Esophagus muscularis mucosa (tissue), 4 donors: Measurements from ENCODE around the gene ABI3BP.

Source experiments
- EP300 ChIP-seq: sonication (generic); formaldehyde crosslinking; IDR thresholded peaks from one replicate; pipeline ENCODE4 v1.6.1; 2017; ENCODE audit warnings: antibody characterized with exemption
- POLR2A ChIP-seq: fragments of 450-650 bp; IDR thresholded peaks from one replicate; pipeline ENCODE4 v1.6.1; 2017; ENCODE audit warnings: antibody characterized with exemption, moderate library complexity, mild to moderate bottlenecking, low read depth
- POLR2AphosphoS5 ChIP-seq, 2 donors: sonication (generic); formaldehyde crosslinking; IDR thresholded peaks; one replicate each; pipeline ENCODE4 v1.6.1; 2017; ENCODE audit warnings: antibody characterized with exemption in 2 of 2
- TF ChIP-seq, protein P1 (sequence below), 3 experiments: fragments of 200-600 bp in 2 of 3; fragments of 450-650 bp in 1 of 3; sonication (generic) in 2 of 3; IDR thresholded peaks; one replicate each; pipeline ENCODE4 v1.5.1; 2017 to 2019; ENCODE audit warnings: antibody characterized with exemption in 3 of 3, mild to moderate bottlenecking in 2 of 3, moderate library complexity in 1 of 3

DNA sequence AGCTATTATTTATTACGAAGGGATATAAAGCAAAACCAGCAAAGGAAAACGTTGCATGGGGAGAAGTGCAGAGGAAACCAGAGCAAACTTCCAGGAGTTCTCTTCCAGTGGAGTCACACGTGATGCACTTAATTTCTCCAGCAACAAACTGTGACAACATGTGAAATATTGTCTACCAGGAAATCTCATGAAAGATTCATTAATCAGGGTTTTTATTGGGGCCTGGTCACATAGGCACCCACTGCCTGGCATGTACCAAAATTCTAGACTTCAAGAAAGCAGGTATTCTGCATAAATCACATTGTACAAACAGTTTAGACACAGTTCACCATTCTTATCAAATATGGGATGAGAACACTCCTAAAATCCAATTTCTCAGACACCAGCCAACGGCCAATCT lies 289.4 kb downstream of the ABI3BP start:
- no peak for TF ChIP-seq POLR2AphosphoS5 (IDR thresholded peaks at IDR 0.05)
- TF ChIP-seq POLR2A = no peak
- TF ChIP-seq, protein P1, sequence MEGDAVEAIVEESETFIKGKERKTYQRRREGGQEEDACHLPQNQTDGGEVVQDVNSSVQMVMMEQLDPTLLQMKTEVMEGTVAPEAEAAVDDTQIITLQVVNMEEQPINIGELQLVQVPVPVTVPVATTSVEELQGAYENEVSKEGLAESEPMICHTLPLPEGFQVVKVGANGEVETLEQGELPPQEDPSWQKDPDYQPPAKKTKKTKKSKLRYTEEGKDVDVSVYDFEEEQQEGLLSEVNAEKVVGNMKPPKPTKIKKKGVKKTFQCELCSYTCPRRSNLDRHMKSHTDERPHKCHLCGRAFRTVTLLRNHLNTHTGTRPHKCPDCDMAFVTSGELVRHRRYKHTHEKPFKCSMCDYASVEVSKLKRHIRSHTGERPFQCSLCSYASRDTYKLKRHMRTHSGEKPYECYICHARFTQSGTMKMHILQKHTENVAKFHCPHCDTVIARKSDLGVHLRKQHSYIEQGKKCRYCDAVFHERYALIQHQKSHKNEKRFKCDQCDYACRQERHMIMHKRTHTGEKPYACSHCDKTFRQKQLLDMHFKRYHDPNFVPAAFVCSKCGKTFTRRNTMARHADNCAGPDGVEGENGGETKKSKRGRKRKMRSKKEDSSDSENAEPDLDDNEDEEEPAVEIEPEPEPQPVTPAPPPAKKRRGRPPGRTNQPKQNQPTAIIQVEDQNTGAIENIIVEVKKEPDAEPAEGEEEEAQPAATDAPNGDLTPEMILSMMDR (IDR thresholded peaks at IDR 0.05) = no peak
- TF ChIP-seq EP300 = no peak
